G401.6 (cell line): ENCODE results near the gene PHACTR3.

ENCODE experiments used
- FAIRE-seq: peaks from 2 replicates; lab custom pipeline; 2012; peaks lifted over from hg19 to GRCh38; lab: Jason Lieb, UNC

Gene PHACTR3

GRCh38 chr20:59673288-59673997 lies 69.1 kb downstream of the PHACTR3 start:
- FAIRE-seq: no peak

DNA sequence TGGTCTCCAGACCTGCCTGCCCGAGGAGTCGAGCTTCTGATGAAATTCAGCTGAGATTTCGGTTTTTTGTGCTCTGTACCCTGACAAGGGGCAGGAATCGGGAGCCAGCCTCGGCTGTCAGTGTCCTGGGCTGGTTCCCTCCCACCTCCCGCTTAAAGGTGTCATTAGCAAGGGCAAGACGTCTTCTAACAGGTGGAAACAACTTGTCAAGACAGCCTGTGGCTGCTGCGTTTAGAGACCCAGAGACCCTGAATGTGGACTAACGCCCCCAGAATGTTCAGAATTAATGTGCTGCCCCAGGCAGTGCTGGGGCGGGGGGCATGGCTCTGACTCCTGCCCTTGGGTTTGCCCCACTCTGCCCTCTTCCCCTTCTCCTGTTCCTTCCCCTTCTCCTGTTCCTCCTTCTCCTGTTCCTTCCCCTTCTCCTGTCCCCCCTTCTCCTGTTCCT lies 69.7 kb downstream of the PHACTR3 start:
- no peak for FAIRE-seq

- FAIRE-seq: no peak
These were observed 71.9 kb downstream of the PHACTR3 start for GRCh38 chr20:59676126-59676850.

GRCh38 chr20:59676851-59677182 lies 72.5 kb downstream of the PHACTR3 start:
- FAIRE-seq: no peak

DNA sequence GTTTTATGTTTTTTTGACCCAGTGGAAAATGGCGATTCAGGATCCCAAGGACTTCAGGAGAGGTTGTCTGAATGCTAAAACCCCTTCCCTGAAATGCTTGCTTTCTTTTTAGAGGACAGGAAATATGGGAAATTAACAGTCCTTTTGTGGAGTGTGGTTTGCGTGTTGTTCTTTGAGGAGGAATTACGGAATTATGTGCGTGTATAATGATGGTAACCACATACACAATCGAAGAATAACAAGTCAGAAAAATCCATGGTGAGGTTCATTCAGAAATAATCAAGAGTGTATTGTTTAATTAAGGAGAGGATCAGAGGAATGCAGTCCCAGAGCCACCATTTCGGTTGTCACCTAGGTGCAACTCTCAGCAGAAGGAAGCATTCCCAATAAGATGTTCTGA lies 73.2 kb downstream of the PHACTR3 start:
- no peak for FAIRE-seq

GRCh38 chr20:59678288-59678687 lies 73.9 kb downstream of the PHACTR3 start:
- no peak for FAIRE-seq

DNA sequence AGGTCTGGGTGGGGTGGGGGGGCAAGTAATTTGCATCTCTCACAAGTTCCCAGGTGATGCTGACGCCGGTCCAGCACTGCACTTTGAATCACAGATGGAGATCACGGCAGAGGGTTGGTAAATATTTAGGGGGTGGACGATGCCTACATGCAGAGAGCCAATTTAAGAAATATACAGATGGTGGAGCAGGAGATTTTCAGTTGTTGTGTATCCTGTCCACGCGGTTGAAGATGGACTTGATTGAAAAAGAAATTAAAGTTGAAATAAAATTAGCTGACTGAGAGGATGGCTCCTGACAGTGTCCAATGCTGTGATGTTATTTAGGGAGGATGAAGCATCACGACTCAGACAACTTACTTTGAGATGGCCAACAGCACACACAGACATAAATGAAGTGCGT lies 74.6 kb downstream of the PHACTR3 start:
- no peak for FAIRE-seq

DNA sequence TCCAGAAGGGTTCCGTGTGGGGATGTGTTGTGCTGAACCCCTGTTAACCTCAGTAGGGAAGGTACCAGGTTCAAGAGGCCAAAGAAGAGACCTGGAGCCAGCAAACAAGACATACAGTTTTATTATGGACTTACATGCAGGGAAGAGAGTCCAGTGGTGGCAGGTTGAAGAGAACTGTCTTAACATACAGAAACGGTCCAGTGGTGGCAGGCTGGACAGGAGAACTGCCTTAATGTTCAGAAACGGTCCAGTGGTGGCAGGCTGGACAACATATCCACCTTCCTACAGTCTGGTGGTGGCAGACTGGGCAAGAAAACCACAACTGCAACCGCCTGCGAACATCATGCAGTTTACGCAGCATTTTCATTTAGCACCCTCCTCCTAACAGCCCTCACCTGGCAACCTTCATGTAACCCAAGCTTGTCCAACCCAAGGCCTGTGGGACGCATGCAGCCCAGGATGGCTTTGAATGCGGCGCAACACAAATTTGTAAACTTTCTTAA lies 75.9 kb downstream of the PHACTR3 start:
- FAIRE-seq: no peak

GRCh38 chr20:59680852-59681251 lies 76.5 kb downstream of the PHACTR3 start:
- FAIRE-seq: no peak

- no peak for FAIRE-seq
These were observed 78.3 kb downstream of the PHACTR3 start for GRCh38 chr20:59682603-59683002.

- no peak for FAIRE-seq
These were observed 78.8 kb downstream of the PHACTR3 start for GRCh38 chr20:59683181-59683580.

DNA sequence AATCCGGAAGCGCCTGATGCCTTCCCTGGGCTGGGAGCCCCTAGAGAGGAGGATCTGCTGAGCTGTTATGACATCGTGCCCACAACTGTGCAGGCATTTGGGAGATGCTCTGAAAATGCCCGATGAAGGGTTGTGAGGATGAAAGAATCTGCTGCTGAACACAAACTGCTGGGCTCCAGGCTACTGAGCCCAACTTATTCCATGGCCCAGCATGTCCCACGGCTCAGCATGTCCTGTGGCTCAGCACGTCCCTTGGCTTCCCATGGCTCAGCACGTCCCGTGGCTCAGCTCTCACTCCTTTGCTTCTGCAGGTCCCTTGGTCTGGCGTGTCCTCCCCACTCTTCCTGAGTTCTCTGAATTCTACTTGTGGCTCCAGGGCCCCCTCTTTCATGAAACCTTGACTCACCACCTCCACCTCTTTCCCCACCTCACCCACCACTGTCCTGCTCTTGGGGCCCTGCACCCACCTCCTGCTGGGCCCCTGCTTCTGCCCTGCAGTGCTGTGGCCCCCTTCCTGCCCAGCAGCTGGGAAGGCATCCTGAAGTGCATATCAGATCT lies 80.4 kb downstream of the PHACTR3 start:
- no peak for FAIRE-seq

DNA sequence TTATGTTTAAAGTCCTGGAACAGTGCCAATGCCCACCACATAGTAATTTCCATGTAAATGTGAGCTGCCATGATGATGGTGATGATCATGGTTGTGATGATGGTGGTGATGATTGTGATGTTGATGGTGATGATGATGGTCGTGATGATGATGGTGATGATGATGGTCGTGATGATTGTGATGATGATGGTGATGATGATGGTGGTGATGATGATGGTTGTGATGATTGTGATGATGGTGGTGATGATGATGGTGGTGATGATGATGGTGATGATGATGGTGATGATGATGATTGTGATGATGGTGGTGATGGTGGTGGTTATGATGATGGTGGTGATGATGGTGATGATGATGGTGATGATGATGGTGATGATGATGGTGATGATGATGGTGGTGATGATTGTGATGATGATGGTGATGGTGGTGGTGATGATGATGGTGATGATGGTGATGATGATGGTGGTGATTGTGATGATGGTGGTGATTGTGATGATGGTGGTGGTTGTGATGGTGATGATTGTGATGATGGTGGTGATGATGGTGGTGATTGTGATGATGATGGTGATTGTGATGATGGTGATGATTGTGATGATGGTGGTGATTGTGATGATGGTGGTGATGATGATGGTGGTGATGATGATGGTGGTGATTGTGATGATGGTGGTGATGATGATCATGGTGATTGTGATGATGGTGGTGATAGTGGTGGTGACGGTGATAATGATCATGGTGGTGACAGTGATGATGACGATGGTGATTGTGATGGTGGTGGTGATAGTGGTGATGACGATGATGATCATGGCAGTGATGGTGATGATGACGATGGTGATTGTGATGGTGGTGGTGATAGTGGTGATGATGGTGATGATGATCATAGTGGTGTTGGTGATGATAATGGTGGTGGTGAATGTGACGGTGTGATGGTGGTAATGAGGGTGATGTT lies 82.3 kb downstream of the PHACTR3 start:
- FAIRE-seq: no peak

DNA sequence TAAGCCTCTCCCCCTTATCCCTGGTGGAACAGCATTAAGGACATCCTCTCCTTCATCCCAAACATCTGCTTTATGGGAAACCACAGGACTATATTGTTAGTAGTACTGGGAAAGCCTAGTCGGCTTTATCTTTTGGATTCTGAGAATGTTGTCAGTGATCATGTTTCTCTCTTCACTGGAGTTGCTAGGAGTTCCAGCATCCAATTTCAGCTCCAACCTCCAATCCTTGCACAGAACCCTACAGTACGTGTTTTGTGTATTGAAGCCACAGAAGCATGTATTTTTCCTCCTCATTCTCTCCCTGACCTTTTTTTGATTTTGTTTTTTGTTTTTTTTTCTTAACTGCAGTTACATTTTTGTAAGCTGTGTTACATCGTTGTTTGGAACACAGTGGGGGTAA lies 84.0 kb downstream of the PHACTR3 start:
- no peak for FAIRE-seq

GRCh38 chr20:59688999-59689398 lies 84.7 kb downstream of the PHACTR3 start:
- FAIRE-seq: no peak

DNA sequence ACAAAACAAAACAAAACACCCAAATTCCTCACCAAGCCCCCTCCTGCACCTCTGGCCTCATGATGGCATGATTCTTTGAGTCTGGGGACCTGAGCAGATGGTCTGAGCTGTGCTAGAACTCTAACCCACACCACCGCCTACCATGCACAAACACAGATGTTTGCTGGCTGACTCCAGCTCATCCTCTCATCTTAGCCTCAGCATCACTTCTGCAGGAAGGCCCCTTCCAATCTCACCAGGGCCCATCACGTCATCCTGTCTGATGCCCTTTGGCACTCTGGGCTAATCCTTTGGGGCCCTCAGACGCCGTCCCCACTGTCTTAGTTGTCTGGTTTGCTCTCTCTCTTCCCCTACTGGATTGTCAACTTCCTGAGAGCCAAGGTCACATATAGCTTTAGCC lies 85.8 kb downstream of the PHACTR3 start:
- FAIRE-seq: no peak

DNA sequence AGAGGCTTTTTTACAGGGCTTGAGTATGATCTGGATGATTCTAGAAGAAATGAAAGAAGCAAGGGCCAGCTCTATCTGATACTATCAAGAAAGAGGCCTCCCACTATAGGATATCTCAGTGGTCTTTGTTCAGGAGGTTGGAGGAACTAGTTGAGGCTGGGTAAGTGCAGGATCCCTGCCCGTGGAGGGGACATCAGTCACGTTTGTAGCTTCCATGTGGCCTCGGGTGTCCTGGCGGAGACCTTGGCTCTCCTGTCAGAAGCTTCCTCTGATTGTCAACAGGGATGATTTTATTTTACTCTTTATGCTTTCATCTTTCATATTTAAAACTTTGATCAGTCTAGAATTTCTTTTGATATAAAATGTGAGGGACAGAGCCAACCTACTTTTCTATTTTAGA lies 86.6 kb downstream of the PHACTR3 start:
- no peak for FAIRE-seq

DNA sequence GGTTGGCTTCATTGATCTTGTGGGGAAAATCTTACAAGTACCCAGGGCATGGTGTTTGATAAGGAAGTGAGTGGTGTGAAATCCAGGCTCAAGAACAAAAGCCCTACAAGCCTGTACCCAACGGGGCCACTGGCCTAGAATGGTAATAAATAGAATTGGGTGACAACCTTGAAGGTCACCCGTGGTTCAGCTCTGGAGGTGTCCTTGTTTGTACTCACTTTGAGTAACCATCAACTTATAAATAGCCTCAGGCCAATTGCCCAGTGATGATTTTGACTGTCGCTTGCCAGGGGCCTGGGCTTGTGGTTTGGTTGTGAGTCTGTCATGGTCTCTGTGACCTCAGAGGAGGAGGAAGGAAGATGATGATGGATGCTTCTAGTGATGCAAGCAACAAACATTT lies 87.8 kb downstream of the PHACTR3 start:
- FAIRE-seq: no peak

DNA sequence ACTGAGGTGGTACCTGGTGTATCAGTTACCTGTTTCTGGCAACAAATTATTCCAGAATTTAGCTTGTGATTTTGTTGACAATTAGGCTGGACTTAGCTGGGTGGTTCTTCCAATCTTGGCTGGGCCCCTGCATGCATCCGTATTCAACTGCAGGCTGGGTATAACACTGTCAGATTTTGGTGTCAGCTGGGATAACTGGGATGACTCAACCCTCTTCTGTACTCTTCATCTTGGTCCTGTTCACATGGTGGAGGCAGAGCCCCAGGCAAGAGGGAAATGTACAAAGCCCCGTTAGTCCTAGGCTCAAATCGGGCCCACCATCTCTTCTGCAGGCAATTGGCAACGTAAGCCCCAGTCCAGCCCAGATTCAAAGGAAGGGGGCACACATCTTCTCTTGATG lies 89.2 kb downstream of the PHACTR3 start:
- no peak for FAIRE-seq

- FAIRE-seq: no peak
These were observed 92.1 kb downstream of the PHACTR3 start for GRCh38 chr20:59696476-59696875.

GRCh38 chr20:59697068-59697467 lies 92.7 kb downstream of the PHACTR3 start:
- FAIRE-seq: no peak

- FAIRE-seq: no peak
These were observed 94.3 kb downstream of the PHACTR3 start for GRCh38 chr20:59698598-59698997.
